ENCODE results near the gene CFAP73.

DNA sequence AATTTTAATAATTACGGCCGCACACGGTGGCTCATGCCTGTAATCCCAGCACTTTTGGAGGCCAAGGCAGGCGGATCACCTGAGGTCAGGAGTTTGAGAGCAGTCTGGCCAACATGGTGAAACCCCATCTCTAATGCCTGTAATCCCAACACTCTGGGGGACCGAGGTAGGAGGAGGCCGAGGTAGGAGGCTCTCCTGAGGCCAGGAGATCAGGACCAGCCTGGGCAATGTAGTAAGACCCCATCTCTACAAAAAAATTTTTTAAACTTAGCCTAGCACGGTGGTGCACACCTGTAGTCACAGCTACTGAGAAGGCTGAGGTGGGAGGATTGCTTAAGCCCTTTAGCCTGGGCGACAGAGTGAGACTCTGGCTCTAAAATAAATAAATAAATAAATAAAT, 5.6 kb upstream of the CFAP73 start:
- TF ChIP-seq, protein P1, sequence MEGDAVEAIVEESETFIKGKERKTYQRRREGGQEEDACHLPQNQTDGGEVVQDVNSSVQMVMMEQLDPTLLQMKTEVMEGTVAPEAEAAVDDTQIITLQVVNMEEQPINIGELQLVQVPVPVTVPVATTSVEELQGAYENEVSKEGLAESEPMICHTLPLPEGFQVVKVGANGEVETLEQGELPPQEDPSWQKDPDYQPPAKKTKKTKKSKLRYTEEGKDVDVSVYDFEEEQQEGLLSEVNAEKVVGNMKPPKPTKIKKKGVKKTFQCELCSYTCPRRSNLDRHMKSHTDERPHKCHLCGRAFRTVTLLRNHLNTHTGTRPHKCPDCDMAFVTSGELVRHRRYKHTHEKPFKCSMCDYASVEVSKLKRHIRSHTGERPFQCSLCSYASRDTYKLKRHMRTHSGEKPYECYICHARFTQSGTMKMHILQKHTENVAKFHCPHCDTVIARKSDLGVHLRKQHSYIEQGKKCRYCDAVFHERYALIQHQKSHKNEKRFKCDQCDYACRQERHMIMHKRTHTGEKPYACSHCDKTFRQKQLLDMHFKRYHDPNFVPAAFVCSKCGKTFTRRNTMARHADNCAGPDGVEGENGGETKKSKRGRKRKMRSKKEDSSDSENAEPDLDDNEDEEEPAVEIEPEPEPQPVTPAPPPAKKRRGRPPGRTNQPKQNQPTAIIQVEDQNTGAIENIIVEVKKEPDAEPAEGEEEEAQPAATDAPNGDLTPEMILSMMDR (IDR thresholded peaks at IDR 0.05): no peak
- TF ChIP-seq POLR2AphosphoS5 (IDR thresholded peaks at IDR 0.05; ENCODE audit: low read depth, low read length): no peak
- TF ChIP-seq SIN3A (IDR thresholded peaks at IDR 0.05; ENCODE audit: borderline replicate concordance, insufficient read depth, low read depth, low read length): no peak
- no peak for TF ChIP-seq TCF7L2 (IDR thresholded peaks at IDR 0.05; ENCODE audit: low read depth, low read length)
